Measurements from ENCODE around the gene ASB16. TPM values are rescaled to one million over a fixed set of nuclear protein-coding genes. Genes with fewer than 3 reads are reported as not detected.

The ASB16 gene
- total and polyA plus RNA-seq, 2 donors (not counting 1 experiment from before 2014, with no cell fraction given) = 0.17 TPM; not detected in 1

DNA sequence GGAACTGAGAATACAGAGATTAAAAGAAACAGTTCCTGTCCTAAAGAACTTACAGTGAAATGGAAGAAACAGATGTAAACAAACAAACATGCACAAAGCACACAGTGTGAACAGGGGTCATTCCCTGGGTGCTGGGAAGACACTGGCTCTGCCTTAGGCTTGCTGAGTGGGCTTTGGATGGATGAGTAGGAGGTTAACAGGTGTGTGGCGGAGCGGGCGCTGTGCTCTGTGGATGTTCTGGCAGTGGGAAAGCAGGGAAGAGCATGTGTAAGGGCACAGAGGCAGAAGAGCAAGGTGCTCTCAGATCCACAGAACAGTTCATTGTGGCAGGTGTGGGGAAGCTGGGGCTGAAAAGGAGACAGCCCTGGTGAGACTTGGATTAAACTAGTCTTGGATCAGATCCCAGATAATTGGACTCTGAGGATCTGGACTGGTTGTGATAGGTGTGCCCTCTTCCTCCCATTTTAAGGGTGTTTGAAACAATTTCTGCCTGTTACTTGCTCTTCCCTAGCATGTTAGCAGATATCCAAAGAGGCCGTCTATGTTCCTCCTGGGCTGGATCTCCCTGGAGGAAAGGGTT is 20.7 kb upstream of the ASB16 start:
- Histone ChIP-seq H3K9me3 (ENCODE audit: control insufficient read depth, insufficient read depth, low read depth, low read length) (no peaks in the 10 kb centered on the region), H3K36me3 (ENCODE audit: control insufficient read depth, insufficient read depth, low read length) (peaks cover 13% of the 10 kb centered on the region), H4K20me1 (ENCODE audit: control insufficient read depth, extremely low read depth, insufficient read depth, low read length) (no peaks in the 10 kb centered on the region), H3K27ac (ENCODE audit: insufficient read depth, low read length) (no peak overlapping the region), H3K4me3 (replicated peaks in 1 of 4; ENCODE audit: control extremely low read depth in 1 of 4, insufficient read depth in 1 of 4, low read depth in 3 of 4, low read length in 4 of 4) (no peak overlapping the region), H3K9ac (ENCODE audit: insufficient read depth, low read length) (no peak overlapping the region), H3K27me3 (ENCODE audit: control insufficient read depth, insufficient read depth, low read length) (no peaks in the 10 kb centered on the region), H3K79me2 (ENCODE audit: control insufficient read depth, insufficient read depth, low read length) (peaks cover 4% of the 10 kb centered on the region), H3K4me2 (ENCODE audit: extremely low read depth, insufficient read depth, low read length) (no peak overlapping the region), H2AFZ (ENCODE audit: low read length) (no peak overlapping the region), H3K4me1 (ENCODE audit: control insufficient read depth, extremely low read depth, insufficient read depth, low read length) (no peaks in the 10 kb centered on the region)
- no peak for TF ChIP-seq CTCF (conservative IDR thresholded peaks at IDR 0.05 in 1 of 2, IDR thresholded peaks at IDR 0.05 in 1 of 2; ENCODE audit: low read depth in 1 of 2, low read length in 2 of 2)
- no peak for TF ChIP-seq EZH2 (IDR thresholded peaks at IDR 0.05; ENCODE audit: low read length, missing control alignments)
- DNase-seq (ENCODE audit: low read depth in 2 of 2) = no peak

- Histone ChIP-seq H2AFZ (ENCODE audit: low read length) (no peak overlapping the region), H3K27ac (ENCODE audit: insufficient read depth, low read length) (no peak overlapping the region)
Observed at GRCh38 chr17:44152875-44153274, 17.6 kb upstream of the ASB16 start.

GRCh38 chr17:44155488-44155887 is 15.0 kb upstream of the ASB16 start:
- Histone ChIP-seq H3K27me3 (ENCODE audit: control insufficient read depth, insufficient read depth, low read length) (no peaks in the 10 kb centered on the region), H3K4me2 (ENCODE audit: extremely low read depth, insufficient read depth, low read length) (no peak overlapping the region), H3K9ac (ENCODE audit: insufficient read depth, low read length) (no peak overlapping the region), H3K4me1 (ENCODE audit: control insufficient read depth, extremely low read depth, insufficient read depth, low read length) (no peaks in the 10 kb centered on the region), H3K27ac (ENCODE audit: insufficient read depth, low read length) (no peak overlapping the region), H3K36me3 (ENCODE audit: control insufficient read depth, insufficient read depth, low read length) (peaks cover 4% of the 10 kb centered on the region), H2AFZ (ENCODE audit: low read length) (no peak overlapping the region), H4K20me1 (ENCODE audit: control insufficient read depth, extremely low read depth, insufficient read depth, low read length) (no peaks in the 10 kb centered on the region), H3K9me3 (ENCODE audit: control insufficient read depth, insufficient read depth, low read depth, low read length) (no peaks in the 10 kb centered on the region), H3K4me3 (replicated peaks in 1 of 4; ENCODE audit: control extremely low read depth in 1 of 4, insufficient read depth in 1 of 4, low read depth in 3 of 4, low read length in 4 of 4) (no peak overlapping the region), H3K79me2 (ENCODE audit: control insufficient read depth, insufficient read depth, low read length) (peaks cover 4% of the 10 kb centered on the region)
- TF ChIP-seq CTCF (conservative IDR thresholded peaks at IDR 0.05 in 1 of 2, IDR thresholded peaks at IDR 0.05 in 1 of 2; ENCODE audit: low read depth in 1 of 2, low read length in 2 of 2) (no peak), EZH2 (IDR thresholded peaks at IDR 0.05; ENCODE audit: low read length, missing control alignments) (no peak)
- no peak for DNase-seq (ENCODE audit: low read depth in 2 of 2)

More at GRCh38 chr17:44152875-44153274, 17.6 kb upstream of the ASB16 start:
- H3K27me3 ChIP-seq (ENCODE audit: control insufficient read depth, insufficient read depth, low read length) = no peaks in the 10 kb centered on the region
- peaks cover 9% of the 10 kb centered on the region for H3K36me3 ChIP-seq (ENCODE audit: control insufficient read depth, insufficient read depth, low read length)
- H3K9ac ChIP-seq (ENCODE audit: insufficient read depth, low read length) = no peak overlapping the region
- H3K4me1 ChIP-seq (ENCODE audit: control insufficient read depth, extremely low read depth, insufficient read depth, low read length) = no peaks in the 10 kb centered on the region
- no peak overlapping the region for H3K4me3 ChIP-seq (replicated peaks in 1 of 4; ENCODE audit: control extremely low read depth in 1 of 4, insufficient read depth in 1 of 4, low read depth in 3 of 4, low read length in 4 of 4)
- no peak for DNase-seq (ENCODE audit: low read depth in 2 of 2)
- no peaks in the 10 kb centered on the region for H4K20me1 ChIP-seq (ENCODE audit: control insufficient read depth, extremely low read depth, insufficient read depth, low read length)
- H3K9me3 ChIP-seq (ENCODE audit: control insufficient read depth, insufficient read depth, low read depth, low read length) = no peaks in the 10 kb centered on the region
- H3K4me2 ChIP-seq (ENCODE audit: extremely low read depth, insufficient read depth, low read length) = no peak overlapping the region
- H3K79me2 ChIP-seq (ENCODE audit: control insufficient read depth, insufficient read depth, low read length) = peaks cover 4% of the 10 kb centered on the region
- TF ChIP-seq EZH2 (IDR thresholded peaks at IDR 0.05; ENCODE audit: low read length, missing control alignments) (no peak), CTCF (conservative IDR thresholded peaks at IDR 0.05 in 1 of 2, IDR thresholded peaks at IDR 0.05 in 1 of 2; ENCODE audit: low read depth in 1 of 2, low read length in 2 of 2) (no peak)
